ENCODE results near the gene APOB. TPM values are rescaled to one million over a fixed set of nuclear protein-coding genes. Genes with fewer than 3 reads are reported as not detected.
A peak's percentile ranks its signal among the peaks of the same experiment; 100 is the strongest.

The APOB gene
- total RNA-seq, 1 experiment from 2014 or later: 234 TPM

GRCh38 chr2:21007129-21008013 is 36.5 kb downstream of the APOB start:
- Histone ChIP-seq H3K4me1 (no peaks in the 10 kb centered on the region), H3K9me3 (peaks cover 26% of the 10 kb centered on the region), H3K27me3 (replicated peaks; ENCODE audit: control insufficient read depth, insufficient read depth, low read length) (no peaks in the 10 kb centered on the region), H3K36me3 (ENCODE audit: control insufficient read depth, insufficient read depth, low read length) (peaks cover 21% of the 10 kb centered on the region), H3K4me3 (ENCODE audit: low read depth, low read length) (no peak overlapping the region)
- intact Hi-C loops (cut with micrococcal nuclease; ENCODE audit: unreplicated experiment): no loop called here
- H3K27me3 Mint-ChIP-seq (ENCODE audit: insufficient read depth, unreplicated experiment): no peaks in the 10 kb centered on the region
- no peak overlapping the region for H3K27ac Mint-ChIP-seq (ENCODE audit: unreplicated experiment)
- ChIA-PET CTCF (no interaction called here), POLR2A (no interaction called here)
- BruUV-seq (replicated peaks): TSS peak; percentile 1
- H3K9me3 Mint-ChIP-seq (ENCODE audit: unreplicated experiment): peaks cover 25% of the 10 kb centered on the region
- H3K4me3 Mint-ChIP-seq (ENCODE audit: unreplicated experiment): no peak overlapping the region
- no peak for DNase-seq
- H3K4me1 Mint-ChIP-seq (ENCODE audit: low read depth, unreplicated experiment): no peaks in the 10 kb centered on the region
- H3K36me3 Mint-ChIP-seq (ENCODE audit: insufficient read depth, unreplicated experiment): peaks cover 82% of the 10 kb centered on the region
- TF ChIP-seq CTCF (IDR thresholded peaks at IDR 0.05; ENCODE audit: insufficient read depth in 1 of 2, low read depth in 1 of 2, low read length in 1 of 2, severe bottlenecking in 1 of 2, unreplicated experiment in 1 of 2): no peak

DNA sequence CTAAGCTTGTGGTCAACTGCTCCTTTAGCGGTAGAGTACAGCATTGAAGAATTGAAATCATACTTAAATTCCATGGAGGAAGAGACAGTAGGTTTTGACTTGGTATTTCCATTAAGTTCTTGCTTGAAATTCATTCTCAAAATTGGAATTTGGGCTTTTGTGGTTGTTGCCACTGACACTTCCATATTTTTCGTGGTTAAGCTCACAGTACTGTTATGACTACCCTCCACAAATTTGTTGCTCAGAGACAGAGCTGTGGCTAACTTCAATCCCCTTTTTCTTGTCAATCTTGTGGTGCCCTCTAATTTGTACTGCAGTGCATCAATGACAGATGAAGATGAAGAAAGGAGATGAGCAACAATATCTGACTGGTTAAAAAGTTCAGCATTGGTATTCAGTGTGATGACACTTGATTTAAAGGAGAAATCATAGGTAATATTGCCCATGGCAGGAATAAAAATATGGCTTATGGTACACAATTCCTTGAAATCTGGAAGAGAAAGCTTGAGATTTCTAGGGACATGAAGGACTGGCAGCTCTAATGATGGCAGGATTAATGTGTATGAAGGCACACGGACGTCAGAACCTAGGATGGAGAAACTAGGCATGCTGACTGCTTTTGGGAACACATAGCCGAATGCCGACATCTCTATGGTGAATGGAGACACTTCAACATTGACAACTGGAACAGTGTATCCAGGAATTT is 37.3 kb downstream of the APOB start:
- peaks cover 26% of the 10 kb centered on the region for H3K9me3 ChIP-seq
- ChIA-PET CTCF (no interaction called here), POLR2A (no interaction called here)
- Mint-ChIP-seq H3K27ac (ENCODE audit: unreplicated experiment) (no peak overlapping the region), H3K4me1 (ENCODE audit: low read depth, unreplicated experiment) (no peaks in the 10 kb centered on the region), H3K27me3 (ENCODE audit: insufficient read depth, unreplicated experiment) (no peaks in the 10 kb centered on the region), H3K36me3 (ENCODE audit: insufficient read depth, unreplicated experiment) (peaks cover 80% of the 10 kb centered on the region), H3K4me3 (ENCODE audit: unreplicated experiment) (no peak overlapping the region), H3K9me3 (ENCODE audit: unreplicated experiment) (peaks cover 27% of the 10 kb centered on the region)
- H3K4me3 ChIP-seq (ENCODE audit: low read depth, low read length): no peak overlapping the region
- no peaks in the 10 kb centered on the region for H3K4me1 ChIP-seq
- DNase-seq: no peak
- intact Hi-C loops (cut with micrococcal nuclease; ENCODE audit: unreplicated experiment): no loop called here
- no peak for TF ChIP-seq CTCF (IDR thresholded peaks at IDR 0.05; ENCODE audit: insufficient read depth in 1 of 2, low read depth in 1 of 2, low read length in 1 of 2, severe bottlenecking in 1 of 2, unreplicated experiment in 1 of 2)
- no TSS peak for BruUV-seq (replicated peaks)
- peaks cover 15% of the 10 kb centered on the region for H3K36me3 ChIP-seq (ENCODE audit: control insufficient read depth, insufficient read depth, low read length)
- H3K27me3 ChIP-seq (replicated peaks; ENCODE audit: control insufficient read depth, insufficient read depth, low read length): no peaks in the 10 kb centered on the region

- ChIA-PET POLR2A (no interaction called here), CTCF (no interaction called here)
- no peak overlapping the region for H3K4me3 ChIP-seq (ENCODE audit: low read depth, low read length)
- no peaks in the 10 kb centered on the region for H3K4me1 ChIP-seq
- Mint-ChIP-seq H3K27ac (ENCODE audit: unreplicated experiment) (no peak overlapping the region), H3K36me3 (ENCODE audit: insufficient read depth, unreplicated experiment) (peaks cover 80% of the 10 kb centered on the region), H3K4me3 (ENCODE audit: unreplicated experiment) (no peak overlapping the region), H3K4me1 (ENCODE audit: low read depth, unreplicated experiment) (no peaks in the 10 kb centered on the region), H3K27me3 (ENCODE audit: insufficient read depth, unreplicated experiment) (no peaks in the 10 kb centered on the region), H3K9me3 (ENCODE audit: unreplicated experiment) (peaks cover 35% of the 10 kb centered on the region)
- H3K9me3 ChIP-seq: peaks cover 23% of the 10 kb centered on the region
- intact Hi-C loops (cut with micrococcal nuclease; ENCODE audit: unreplicated experiment): no loop called here
- no peak for TF ChIP-seq CTCF (IDR thresholded peaks at IDR 0.05; ENCODE audit: insufficient read depth in 1 of 2, low read depth in 1 of 2, low read length in 1 of 2, severe bottlenecking in 1 of 2, unreplicated experiment in 1 of 2)
- peaks cover 10% of the 10 kb centered on the region for H3K36me3 ChIP-seq (ENCODE audit: control insufficient read depth, insufficient read depth, low read length)
- no peaks in the 10 kb centered on the region for H3K27me3 ChIP-seq (replicated peaks; ENCODE audit: control insufficient read depth, insufficient read depth, low read length)
- no TSS peak for BruUV-seq (replicated peaks)
- DNase-seq: no peak
Observed at GRCh38 chr2:21005700-21006422, 38.0 kb downstream of the APOB start.

Measured in Caco-2 (cell line).